ENCODE results near the gene MEIKIN.
A peak's percentile ranks its signal among the peaks of the same experiment; 100 is the strongest.

The MEIKIN gene

DNA sequence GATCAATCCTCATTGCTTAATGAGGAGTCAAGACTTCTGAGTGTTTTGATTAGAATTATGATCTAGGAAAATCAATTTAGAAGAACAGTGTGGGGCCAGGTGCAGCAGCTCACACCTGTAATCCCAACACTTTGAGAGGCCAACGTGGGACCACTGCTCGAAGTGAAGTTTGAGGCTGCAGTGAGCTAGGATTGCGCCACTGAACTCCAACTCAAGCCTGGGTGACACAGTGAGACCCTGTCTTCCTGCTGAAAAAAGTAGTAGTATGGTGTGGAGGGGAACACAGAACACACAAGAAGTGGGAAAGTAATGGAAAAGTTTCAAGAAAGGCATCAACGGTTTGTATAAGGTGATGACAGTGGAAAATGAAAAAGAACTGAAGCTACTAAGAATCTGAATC, 157.7 kb downstream of the MEIKIN start:
- H3K4me3 ChIP-seq (ENCODE audit: low read depth, low read length) = no peak overlapping the region
- peak; percentile 22 for DNase-seq (ENCODE audit: low read depth)
- TF ChIP-seq MYC (IDR thresholded peaks at IDR 0.05; ENCODE audit: low read depth, low read length) (no peak), POLR2A (IDR thresholded peaks at IDR 0.05; ENCODE audit: extremely low read depth, insufficient read length) (no peak)
- TF ChIP-seq, protein P1, sequence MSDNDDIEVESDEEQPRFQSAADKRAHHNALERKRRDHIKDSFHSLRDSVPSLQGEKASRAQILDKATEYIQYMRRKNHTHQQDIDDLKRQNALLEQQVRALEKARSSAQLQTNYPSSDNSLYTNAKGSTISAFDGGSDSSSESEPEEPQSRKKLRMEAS (IDR thresholded peaks at IDR 0.05; ENCODE audit: low read depth, low read length) = no peak
- TF ChIP-seq, protein P2, sequence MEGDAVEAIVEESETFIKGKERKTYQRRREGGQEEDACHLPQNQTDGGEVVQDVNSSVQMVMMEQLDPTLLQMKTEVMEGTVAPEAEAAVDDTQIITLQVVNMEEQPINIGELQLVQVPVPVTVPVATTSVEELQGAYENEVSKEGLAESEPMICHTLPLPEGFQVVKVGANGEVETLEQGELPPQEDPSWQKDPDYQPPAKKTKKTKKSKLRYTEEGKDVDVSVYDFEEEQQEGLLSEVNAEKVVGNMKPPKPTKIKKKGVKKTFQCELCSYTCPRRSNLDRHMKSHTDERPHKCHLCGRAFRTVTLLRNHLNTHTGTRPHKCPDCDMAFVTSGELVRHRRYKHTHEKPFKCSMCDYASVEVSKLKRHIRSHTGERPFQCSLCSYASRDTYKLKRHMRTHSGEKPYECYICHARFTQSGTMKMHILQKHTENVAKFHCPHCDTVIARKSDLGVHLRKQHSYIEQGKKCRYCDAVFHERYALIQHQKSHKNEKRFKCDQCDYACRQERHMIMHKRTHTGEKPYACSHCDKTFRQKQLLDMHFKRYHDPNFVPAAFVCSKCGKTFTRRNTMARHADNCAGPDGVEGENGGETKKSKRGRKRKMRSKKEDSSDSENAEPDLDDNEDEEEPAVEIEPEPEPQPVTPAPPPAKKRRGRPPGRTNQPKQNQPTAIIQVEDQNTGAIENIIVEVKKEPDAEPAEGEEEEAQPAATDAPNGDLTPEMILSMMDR (IDR thresholded peaks at IDR 0.05; ENCODE audit: low read depth, low read length) = no peak

DNA sequence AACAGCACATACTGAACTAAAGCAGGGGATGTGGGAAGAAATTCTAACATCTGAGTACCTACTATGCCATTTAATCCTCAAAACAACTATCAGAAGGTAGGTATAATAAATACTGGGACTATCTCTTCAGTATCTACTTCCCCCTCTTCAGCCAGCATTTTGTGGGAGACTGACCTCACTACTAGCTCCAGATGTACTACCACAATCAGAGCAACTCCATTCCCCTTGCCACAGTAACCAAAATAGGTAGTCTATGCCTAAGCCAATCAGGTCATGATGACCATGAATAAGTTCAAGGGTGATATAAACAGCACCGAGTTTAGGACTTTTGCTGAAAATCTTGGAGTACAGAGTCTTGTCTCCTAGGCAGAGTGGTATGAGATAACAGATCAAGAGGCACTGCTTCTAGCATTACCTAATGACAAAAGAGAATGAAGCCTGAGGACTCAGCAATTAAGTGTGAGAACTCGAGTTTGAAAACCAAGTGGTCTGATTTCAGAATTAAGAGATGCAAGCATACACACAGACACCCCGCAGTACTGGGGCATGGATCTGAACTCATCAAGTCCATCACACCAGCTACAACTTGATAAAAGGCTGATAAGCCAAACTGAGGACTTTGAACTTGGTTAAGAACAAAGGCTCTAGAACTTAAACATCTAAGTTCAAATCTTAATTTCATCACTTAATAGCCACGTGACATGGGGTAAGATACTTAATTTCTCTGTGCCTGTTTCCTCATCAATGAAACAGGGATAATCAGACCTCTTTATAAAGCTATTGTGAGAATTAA, 158.4 kb downstream of the MEIKIN start:
- H3K4me3 ChIP-seq (ENCODE audit: low read depth, low read length) = no peak overlapping the region
- no peak for TF ChIP-seq POLR2A (IDR thresholded peaks at IDR 0.05; ENCODE audit: extremely low read depth, insufficient read length)
- TF ChIP-seq, protein P2 (IDR thresholded peaks at IDR 0.05; ENCODE audit: low read depth, low read length) = no peak
- TF ChIP-seq, protein P1 (IDR thresholded peaks at IDR 0.05; ENCODE audit: low read depth, low read length) = no peak
- DNase-seq (ENCODE audit: low read depth) = no peak

DNA sequence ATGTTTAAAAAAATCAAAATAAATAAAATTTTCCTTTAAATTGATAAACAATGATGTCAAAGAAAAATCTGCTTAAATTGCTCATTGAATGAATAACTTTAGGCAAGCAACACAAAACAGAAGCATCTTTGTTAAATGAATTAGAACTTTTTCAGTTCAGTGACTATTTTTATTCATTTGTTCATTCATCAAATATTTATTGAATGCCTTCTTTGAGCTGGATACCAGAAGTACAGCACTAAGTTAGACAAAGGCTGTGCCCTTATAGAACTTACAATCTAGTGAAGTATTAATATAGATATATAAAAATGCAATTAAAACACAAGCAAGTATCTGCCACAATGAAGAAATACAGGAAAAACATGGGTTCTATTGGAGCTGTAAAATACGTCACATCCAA, 159.4 kb downstream of the MEIKIN start:
- no peak overlapping the region for H3K4me3 ChIP-seq (ENCODE audit: low read depth, low read length)
- no peak for TF ChIP-seq POLR2A (IDR thresholded peaks at IDR 0.05; ENCODE audit: extremely low read depth, insufficient read length)
- TF ChIP-seq, protein P2 (IDR thresholded peaks at IDR 0.05; ENCODE audit: low read depth, low read length) = no peak
- DNase-seq (ENCODE audit: low read depth) = no peak

DNA sequence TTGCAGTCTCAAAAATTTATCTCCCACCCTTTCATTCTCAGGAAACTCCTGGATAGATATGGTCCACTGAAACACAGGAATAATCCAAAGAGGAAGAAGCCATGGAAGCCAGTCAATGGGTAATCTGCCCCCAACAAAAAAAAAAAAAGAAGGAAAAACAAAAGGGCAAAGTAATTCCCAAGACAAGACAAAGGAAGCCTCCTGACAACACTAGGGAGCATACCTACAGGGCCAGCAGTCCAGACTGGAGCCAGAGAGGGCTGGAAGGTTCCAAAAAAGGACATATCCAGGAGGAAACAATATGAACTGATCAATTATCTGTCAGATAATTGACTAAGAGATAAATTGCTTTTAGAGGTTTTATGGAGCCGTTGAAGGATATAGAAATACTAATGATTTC, 161.6 kb downstream of the MEIKIN start:
- TF ChIP-seq, protein P2 (IDR thresholded peaks at IDR 0.05; ENCODE audit: low read depth, low read length) = no peak
- TF ChIP-seq, protein P1 (IDR thresholded peaks at IDR 0.05; ENCODE audit: low read depth, low read length) = no peak
- TF ChIP-seq POLR2A (IDR thresholded peaks at IDR 0.05; ENCODE audit: extremely low read depth, insufficient read length) (no peak), MYC (IDR thresholded peaks at IDR 0.05; ENCODE audit: low read depth, low read length) (no peak)
- no peak overlapping the region for H3K4me3 ChIP-seq (ENCODE audit: low read depth, low read length)
- DNase-seq (ENCODE audit: low read depth) = no peak

DNA sequence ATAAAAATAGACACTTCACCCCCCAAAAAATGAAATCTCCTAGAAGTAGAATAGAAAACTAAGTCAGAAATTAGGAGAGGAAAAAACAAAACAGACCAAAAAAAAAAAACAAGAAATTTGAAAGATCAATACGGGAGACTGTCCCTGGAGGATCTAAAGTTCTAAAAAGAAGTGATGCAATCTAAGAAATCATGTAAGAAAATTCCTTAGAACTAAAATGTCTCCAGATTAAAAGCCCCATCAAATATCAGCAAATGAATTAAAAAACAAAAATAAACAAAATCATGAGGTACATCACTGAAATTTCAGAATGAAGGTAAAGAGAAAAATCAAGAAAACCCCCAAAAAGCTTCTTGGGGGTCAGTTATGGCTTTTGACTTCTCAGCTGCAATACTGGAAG, 162.1 kb downstream of the MEIKIN start:
- no peak overlapping the region for H3K4me3 ChIP-seq (ENCODE audit: low read depth, low read length)
- DNase-seq (ENCODE audit: low read depth) = no peak
- TF ChIP-seq MYC (IDR thresholded peaks at IDR 0.05; ENCODE audit: low read depth, low read length) = no peak
- TF ChIP-seq, protein P2 (IDR thresholded peaks at IDR 0.05; ENCODE audit: low read depth, low read length) = no peak
- TF ChIP-seq POLR2A (IDR thresholded peaks at IDR 0.05; ENCODE audit: extremely low read depth, insufficient read length) = no peak
- TF ChIP-seq, protein P1 (IDR thresholded peaks at IDR 0.05; ENCODE audit: low read depth, low read length) = no peak

Data from NB4 (cell line).